Measurements from ENCODE around the gene CILP.
"Not testable (repeated sequence)": the region's sequence is repeated elsewhere in the genome, so short reads cannot be mapped to it uniquely, and the experiment has no call there.

The CILP gene, protein sequence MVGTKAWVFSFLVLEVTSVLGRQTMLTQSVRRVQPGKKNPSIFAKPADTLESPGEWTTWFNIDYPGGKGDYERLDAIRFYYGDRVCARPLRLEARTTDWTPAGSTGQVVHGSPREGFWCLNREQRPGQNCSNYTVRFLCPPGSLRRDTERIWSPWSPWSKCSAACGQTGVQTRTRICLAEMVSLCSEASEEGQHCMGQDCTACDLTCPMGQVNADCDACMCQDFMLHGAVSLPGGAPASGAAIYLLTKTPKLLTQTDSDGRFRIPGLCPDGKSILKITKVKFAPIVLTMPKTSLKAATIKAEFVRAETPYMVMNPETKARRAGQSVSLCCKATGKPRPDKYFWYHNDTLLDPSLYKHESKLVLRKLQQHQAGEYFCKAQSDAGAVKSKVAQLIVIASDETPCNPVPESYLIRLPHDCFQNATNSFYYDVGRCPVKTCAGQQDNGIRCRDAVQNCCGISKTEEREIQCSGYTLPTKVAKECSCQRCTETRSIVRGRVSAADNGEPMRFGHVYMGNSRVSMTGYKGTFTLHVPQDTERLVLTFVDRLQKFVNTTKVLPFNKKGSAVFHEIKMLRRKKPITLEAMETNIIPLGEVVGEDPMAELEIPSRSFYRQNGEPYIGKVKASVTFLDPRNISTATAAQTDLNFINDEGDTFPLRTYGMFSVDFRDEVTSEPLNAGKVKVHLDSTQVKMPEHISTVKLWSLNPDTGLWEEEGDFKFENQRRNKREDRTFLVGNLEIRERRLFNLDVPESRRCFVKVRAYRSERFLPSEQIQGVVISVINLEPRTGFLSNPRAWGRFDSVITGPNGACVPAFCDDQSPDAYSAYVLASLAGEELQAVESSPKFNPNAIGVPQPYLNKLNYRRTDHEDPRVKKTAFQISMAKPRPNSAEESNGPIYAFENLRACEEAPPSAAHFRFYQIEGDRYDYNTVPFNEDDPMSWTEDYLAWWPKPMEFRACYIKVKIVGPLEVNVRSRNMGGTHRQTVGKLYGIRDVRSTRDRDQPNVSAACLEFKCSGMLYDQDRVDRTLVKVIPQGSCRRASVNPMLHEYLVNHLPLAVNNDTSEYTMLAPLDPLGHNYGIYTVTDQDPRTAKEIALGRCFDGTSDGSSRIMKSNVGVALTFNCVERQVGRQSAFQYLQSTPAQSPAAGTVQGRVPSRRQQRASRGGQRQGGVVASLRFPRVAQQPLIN

DNA sequence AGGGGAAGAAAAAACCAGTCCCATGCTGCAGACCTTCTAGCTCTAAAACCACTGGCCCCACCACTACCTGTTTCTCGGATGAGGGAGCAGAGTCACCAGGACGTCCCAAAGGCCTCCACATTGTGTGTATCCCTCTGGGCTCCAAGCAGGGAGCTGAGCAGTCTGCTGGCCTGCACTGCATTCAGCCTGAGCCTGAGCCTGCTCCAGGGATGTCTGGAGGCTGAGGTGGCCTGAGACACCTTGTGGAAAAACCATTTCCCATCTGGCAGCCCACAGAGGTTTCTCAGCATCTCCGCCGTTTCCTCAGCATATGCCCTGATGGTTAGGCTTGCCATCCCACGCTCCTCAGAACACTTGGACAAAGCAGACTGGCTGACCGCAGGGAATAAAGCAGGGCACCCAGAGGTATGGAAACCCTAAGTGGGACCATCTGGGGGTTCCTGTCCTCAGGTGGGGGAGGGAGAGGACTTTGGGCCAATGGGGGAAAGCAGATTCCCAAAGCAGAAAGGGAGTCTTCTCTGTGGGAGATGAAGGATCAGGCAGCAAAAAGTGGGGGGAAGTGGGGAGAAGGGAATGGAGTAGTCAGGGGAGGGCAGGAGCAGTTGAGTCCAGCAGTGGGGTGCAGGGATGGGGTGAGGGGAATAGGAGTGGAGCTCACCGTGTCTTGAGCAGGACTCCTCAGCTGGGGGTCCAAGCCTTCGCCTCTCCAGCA is at the start of gene CILP:
CILP (minus strand) TSS at position 704 of the 712 bp plus-strand sequence. CDS start 1,718 bp downstream, outside the sequence.
- DNase-seq, result peak; percentile 61

DNA sequence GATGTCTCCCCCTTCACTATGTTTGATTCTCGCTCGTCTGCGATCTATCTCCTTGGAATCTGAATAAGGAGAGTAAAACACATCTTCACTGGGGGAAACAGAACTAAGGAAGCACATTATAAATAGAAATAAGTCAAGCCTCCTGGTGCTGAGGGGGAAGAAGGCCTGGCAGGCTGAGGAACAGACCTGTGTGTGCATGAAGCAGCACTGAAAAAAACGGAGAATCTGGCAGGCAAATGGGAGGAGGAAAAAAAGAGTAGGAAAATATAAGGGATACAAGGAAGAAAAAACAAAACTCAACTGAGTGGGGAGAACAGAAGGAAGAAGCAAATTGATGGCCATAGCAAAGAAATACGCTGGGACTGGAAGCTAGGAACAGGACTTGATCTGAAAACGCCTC is 49.7 kb upstream of the CILP start:
- DNase-seq, result no peak

DNA sequence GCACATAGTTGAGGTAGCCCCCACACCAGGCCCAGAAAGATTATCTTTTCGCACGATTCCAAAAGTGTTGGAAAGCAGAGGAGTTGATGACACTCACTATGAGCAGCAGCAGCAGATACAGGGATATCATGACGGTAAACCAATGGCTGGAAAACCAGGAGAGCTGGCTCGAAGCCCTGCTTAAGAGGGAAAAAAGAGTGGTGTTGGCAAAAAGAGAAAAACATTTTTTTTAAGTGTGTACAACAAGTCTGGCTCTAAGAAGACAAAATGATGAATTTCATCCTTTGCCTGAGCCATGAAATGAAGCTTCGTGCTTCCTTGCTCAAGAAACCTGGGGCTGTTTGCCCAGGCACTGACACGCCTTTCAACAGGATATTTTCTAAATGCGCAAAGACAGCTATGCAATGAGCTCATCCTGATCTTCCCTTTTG is 48.1 kb upstream of the CILP start:
- peak; percentile 67 for DNase-seq

DNA sequence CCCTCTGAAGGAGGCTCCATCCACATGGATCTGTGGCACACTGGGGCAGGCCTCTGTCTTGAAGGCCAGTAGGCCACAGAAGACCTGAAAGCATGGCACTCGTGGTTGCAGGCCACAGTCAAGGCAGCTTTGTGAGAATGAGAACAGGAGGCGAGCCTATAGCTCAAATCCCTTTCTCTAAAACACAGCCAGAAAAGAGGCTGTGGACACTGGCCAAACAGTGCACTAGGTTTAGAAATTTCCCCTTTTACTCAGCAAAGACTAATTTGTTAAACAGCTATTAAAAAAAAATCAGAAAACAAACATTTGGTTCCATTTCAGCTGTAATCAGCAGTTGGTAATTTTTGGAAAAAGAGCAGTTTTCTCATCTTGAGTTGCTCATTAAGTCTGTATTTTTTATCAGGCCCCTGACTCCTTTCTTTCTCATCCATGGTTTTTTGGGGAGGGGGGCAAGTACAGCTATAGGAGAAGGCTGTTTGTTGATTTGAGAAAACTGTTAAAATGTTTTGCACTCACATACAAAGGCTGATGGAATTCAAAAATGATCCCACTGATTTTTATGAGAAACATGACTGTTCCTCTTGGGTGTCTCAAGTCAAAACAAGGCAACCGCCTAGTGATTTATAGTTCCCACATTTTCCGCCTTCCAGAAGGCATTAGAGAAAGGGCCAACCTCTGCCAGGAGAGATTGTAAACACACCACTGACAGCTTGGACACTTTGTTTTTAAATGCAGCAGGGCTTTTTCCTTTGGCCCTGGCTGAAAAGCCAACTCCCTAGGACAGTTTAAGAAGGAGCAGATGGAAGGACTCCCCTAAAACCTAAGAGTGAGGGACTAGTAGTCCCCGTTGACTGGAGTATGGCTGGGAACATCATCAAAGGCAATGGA is 47.3 kb upstream of the CILP start:
- DNase-seq, result peak; percentile 50

DNA sequence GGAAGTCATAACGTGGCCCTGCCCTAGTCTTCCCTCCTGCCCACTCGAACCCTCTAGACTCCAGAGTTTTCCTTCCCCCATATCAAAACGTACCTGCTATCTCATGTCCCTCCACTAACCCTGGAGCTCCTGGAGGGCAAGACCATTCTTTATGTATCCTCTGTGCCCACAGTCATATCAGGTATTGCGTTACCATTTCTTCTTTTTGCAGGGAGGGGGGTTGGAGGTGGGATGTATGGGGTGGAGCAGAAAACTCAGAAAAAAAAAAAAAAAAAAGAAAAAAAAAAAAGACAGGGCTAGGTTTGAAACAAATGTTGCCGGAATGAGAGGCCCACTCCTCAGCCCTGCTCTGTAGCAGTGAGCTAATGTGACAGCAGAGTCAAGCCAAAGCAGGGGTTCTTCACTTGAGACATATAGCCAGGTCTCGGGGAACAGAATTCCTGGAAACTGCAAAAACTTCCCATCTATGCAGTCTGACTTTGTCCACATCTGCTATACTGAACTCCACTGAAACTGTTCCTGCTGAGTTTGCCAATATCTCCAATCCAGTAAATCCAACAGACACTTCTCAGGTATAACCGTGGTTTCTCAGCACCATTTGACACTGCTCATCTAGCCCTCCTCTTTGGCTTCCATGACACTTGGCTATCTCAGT is 44.3 kb upstream of the CILP start:
- no peak for DNase-seq

DNA sequence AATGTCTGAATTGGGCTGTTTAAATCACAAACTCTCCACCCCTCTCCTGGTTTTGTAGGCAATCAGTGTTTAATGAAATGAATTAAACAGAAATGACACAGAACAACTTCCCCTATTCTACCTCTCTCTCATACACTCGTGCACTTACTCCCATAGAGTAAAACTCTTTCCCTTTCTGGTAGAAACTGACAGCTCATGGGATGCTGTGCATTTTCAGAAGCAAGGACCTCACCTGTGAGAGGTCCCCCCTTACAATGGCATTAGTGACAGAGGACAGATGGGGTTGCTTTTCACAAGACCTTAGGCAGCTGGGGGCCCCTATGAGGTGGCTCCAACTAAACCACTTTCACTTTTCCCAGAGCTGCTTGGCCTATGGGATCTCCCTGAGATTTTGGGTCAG is 43.5 kb upstream of the CILP start:
- no peak for DNase-seq

DNA sequence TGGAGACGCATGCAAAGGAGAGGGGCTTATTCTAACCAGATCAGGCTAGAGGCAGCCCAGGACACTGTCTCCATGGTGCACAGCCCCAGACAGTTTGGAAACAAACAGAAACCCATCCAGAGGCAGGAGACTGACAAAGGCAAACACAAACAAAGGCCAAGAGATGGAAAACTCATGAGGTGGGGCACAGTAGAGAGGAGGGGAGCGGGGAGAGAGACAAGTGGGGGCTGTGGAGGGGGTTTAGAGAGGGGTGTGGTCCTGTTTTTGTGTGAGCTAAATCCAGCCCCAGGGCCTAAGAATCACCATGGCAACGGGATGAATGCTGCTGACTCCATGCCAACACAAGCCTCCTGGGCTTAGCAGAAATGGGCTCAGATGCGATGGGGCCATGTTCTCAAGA is 43.1 kb upstream of the CILP start:
- DNase-seq, result peak; percentile 74

DNA sequence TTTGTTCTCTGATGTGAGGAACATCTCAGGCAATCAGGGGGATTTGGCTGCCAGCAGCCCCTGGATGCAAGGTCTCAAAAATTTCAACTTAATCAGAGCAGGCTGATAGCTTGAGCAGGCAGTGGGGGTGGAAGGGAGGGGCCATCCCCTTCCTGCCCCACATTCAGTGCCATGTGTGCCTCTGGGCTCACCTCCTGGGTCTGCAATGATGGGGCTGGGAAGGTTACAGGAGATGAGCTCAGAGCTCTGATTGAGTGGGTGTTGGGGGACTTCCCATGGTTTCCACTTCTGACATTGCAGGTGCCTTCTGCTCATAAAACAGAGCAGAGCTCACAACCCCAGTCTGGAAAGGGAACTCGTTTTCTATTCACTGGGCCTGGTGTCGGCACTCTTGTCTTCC is 38.4 kb upstream of the CILP start:
- DNase-seq, result peak; percentile 42

DNA sequence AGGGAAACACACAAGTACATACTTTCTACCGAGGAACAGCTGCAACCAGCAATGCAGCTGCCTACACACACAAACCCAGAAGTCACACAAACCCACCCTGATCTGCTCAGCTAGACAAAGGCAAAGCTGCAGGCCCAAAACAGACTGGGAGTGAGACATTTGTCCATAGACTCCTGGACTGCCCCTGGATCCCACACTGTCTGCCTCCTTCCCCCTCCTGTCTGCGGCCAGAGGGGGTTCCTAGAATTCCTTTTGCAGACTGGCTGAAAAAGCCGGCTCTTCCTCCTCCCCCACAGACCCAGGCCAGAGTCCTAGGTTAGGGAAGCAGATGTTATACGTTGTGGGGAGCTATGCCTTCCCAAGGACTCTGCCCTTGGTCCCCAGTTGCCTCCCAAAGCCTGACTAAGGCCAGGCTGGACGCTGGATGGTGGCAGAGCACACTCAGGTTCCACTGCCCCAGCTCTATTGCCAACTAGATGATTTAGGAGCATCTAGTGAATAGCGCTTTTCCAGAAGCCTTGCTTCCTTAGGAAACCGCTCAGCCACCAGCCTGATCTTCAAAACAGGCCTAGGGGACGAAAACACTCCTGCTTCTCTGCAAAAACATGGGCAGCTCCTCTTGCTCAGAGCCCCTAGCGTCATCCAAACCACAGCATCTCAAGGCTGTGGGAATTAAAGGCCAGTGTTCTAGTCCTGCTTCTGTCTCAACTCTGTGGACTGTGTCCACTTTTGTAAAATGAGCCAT is 37.4 kb upstream of the CILP start:
- DNase-seq, result peak; percentile 67

DNA sequence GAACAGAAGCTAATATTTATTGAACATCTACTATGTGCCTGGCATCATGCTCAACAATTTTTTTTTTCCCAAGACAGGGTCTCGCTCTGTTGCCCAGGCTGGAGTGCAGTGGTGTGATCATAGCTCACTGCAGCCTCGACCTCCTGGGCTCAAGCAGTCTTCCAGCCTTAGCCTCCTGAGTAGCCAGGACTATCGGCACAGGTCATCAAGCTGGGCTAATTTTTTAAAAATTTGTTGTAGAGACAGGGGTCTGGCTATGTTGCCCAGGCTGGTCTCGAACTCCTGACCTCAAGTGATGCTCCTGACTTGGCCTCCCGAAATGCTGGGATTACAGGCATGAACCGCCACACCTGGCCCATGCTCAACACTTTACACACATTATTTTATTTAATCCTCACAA is 35.7 kb upstream of the CILP start:
- DNase-seq, result no peak

DNA sequence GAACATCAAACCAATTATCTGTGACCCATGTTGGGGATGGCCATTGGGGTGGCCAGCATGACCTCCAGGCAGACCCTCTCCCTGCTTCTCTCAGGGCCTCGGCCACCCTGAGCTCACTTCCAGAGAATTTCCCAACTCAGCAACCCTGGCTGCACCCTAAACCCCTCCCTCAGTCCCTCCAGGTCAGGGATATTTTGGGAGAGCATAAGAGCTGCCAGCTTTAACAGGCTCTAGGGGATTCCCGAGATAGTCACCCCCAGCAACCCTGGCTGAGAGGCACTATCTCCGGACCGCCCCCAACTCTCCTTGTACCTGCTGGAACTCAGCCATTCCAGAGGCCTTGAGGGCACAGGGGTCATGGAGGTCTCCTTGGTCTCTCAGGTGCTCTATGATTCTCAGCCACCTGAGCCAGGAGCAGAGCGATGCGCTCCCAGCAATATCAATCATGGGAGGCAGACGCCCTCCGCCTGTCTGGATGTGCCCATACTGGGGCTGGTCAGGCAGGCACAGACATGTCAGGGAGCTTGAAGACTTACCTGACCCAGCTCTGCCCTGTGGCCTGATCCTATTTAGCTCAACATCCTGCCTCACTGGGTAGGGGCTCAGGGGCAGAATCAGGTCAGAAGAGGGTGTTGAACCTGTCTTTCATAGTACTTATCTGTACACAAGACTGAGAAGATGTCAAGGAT is 34.9 kb upstream of the CILP start:
- DNase-seq, result no peak

DNA sequence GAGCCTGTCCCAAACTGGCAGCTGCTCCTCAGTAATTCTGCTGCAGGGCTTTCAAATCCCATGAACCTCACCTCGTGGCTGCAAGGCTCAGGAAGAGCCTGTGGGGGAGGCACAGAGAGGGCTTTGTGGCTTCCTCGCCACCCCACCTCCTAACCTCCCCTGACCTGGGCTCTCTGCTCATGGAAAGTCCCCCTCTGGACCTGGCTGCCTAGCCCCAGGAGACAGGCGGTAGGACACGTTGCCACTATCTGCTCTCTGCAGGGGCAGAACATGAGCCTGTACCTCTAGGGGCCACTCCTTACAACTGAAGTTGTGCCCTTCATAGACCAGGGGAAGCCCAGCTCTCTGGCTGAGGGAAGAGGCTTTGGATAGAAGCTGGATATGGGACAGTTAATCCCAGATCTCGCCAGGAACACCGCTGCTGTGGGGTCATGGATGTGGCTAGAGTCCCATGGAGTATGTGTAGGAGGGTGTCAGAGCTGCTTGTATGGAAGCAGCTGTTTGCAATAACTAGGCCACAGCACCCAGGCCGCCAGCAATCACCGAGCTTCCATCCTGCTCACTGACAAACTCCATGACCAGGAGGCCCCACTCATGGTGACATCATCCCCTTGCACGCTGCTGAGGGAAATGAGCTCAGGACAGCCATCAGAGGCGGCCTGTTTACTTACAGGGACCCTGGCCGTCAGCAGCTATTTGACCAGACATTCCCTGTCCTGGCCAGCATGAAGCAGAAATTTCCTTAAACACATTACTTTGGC is 34.0 kb upstream of the CILP start:
- peak; percentile 83 for DNase-seq

DNA sequence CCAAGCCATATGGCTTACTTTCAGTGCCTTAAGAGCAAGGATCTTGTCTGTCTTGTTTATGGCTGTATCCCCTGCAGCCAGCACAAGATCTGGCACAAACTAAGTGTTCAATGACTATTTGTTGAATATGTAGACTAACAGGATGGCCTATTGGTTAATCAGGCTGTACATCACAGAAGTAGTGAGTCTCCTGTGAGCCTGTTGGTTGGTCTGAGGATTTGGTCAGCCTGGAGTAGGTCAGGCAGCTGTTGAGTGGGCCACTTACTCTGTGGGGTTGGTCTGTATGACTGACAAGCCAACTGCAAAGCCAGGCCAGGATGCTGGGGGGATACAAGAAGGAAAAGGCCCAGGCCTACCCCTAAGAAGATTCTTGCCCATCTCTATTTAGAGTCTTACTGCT is 33.4 kb upstream of the CILP start:
- no peak for DNase-seq

DNA sequence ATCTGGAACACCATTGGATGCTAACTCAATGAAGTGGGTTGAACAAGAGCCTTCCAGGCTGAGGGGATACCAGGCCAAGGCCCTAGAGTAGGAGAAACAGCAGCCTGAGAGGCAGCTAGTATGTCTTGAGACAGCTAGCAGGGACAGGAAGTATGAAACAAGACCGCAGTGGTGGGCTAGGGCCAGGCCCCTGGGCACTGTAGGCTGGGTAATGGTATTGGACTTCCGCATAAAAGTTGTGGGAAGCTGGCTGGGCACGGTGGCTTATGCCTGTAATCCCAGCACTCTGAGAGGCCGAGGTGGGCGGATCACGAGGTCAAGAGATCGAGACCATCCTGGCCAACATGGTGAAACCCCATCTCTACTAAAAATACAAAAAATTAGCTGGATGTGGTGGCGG is 25.2 kb upstream of the CILP start:
- DNase-seq, result not testable (repeated sequence)

DNA sequence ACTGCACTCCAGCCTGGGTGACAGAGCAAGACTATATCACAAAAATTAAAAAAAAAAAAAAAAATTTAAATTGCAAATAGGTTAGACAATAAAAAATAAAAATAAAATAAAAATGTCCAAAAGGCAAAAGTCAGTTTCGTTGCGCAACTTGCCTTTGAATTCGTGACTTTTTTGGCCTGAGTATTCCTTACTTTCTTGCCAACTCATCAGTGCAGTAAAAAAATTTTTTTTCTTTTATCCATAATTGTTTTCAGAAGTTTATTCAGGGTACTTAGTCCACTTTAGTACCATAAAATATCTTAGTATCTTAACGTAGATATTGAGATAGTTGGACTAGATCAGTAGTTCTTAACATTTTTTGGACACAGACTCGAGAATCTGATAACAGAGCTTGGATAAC is 22.4 kb upstream of the CILP start:
- no peak for DNase-seq

DNA sequence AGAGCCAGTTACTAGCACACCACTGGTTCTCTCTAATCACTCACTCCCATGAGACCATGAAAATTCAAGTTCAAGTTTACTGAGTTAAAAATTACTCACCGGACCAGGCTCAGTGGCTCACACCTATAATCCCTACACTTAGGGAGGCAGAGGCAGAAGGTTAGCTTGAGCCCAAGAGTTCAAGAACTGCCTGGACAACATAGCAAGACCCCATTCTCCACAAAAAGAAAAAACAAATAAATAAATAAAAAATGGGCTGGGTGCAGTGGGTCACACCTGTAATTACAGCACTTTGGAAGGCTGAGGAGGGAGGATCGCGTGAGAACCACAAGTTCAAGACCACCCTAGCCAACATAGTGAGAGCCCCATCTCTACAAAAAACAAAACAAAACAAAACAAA is 21.2 kb upstream of the CILP start:
- DNase-seq, result no peak

DNA sequence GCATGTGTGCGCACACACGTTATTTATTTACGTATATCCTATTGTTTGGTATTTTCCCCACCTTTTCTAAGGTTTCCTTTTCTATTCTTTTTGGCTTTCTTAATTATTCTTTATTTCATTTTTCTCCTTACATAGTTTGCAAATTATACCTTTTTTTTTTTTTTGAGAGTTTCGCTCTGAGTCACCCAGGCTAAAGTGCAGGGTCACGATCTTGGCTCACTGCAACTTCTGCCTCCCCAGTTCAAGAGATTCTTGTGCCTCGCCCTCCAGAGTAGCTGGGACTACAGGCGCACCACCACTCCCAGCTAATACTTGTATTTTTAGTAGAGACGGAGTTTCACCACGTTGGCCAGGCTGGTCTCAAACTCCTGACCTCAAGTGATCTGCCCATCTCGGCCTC is 20.0 kb upstream of the CILP start:
- DNase-seq, result no peak

DNA sequence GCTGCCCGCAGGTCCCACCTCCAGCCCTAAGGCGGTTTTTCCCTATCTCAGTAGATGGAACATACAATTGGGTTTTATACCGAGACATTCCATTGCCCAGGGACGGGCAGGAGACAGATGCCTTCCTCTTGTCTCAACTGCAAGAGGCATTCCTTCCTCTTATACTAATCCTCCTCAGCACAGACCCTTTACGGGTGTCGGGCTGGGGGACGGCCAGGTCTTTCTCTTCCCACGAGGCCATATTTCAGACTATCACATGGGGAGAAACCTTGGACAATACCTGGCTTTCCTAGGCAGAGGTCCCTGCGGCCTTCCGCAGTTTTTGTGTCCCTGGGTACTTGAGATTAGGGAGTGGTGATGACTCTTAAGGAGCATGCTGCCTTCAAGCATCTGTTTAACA is 15.6 kb upstream of the CILP start:
- DNase-seq, result not testable (repeated sequence)

DNA sequence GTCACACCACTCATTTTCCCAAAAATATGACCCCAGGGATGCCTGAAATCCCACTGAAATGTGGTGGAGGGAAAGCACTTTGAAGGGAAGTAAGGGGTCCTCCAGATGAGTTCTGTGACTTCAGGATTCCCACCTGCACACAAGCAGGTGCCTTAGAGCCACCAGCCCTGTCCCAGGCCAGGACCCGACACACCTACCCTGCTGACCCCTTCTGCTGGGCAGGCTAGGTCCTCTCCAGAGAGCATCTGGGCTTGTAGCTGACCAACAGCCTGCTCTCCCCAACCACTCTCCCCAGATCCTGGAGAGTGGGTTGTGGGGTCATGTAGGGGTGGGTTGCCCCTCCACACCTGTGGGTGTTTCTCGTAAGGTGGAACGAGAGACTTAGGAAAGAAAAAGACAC is 14.9 kb upstream of the CILP start:
- no peak for DNase-seq
